Adipose tissue (tissue), 3 donors: ENCODE results near the gene SDK2. TPM values are rescaled to one million over a fixed set of nuclear protein-coding genes. Genes with fewer than 3 reads are reported as not detected.

ENCODE experiments used
- H3K27ac ChIP-seq: one replicate; pipeline ENCODE4 v1.5.1; 2013; ENCODE audit warnings: low read depth, low read length
- WGBS, 3 donors: extraction: QIAGEN DNeasy Blood & Tissue Kit; methylation state at CpG; one replicate each; pipeline ENCODE4 v1.1.7; 2013; 5-methylcytosine and 5-hydroxymethylcytosine counted together
- polyA plus RNA-seq, 3 donors: library from polyadenylated mRNA; stranded (reverse); fragments of 200-250 nt; gene quantifications; one replicate each; pipeline ENCODE4 v1.2.3, GENCODE V29; 2013
- donor health status: healthy with polysubstance abuse.
- donor health status: Bipolar disorder and iron deficiency.
- donor health status: healthy.

Gene SDK2
- polyA plus RNA-seq, 3 donors, result 0.08 to 0.22 (median 0.15) TPM

DNA sequence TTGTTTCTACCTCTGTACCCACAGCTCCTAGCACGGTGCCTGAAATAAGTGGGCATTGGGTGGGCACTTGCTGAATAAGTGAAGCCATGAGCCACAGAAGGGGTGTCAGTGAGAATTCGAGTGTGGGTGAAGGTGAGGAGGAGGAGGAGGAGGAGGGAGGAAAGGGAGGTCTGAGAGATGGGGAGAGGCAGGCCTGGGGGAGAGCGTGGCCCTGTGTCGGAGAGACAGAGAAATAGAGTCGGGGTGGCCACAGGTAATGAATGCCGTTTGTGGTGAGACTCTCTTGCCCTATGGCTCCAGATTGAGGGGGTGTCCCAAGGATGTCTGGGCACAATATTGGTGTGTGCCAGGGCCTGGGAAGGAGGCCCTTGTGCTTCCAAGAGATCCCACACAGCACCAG, 49.2 kb downstream of the SDK2 start:
- H3K27ac ChIP-seq, result no peak overlapping the region
- WGBS, 3 donors, result 84 to 91% (median 91%) methylated on average over 6 of the region's 6 CpGs

DNA sequence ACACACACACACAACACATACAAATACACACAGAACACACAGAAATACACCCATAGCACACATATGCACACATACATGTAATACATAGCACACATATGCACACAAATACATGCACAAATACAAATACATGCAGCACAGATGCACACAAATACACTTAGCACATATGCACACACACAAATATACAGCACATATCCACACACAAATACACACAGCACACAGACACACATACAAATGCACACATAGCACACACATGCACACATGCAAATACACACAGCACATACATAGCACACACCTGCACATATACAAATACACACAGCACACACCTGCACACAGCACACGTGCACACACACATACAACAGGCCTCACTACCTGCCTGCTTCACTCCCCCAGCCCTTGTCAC, 49.6 kb downstream of the SDK2 start:
- WGBS, 3 donors, result 93 to 96% (median 94%) methylated on average over 1 of the region's 1 CpG
- H3K27ac ChIP-seq, result no peak overlapping the region

DNA sequence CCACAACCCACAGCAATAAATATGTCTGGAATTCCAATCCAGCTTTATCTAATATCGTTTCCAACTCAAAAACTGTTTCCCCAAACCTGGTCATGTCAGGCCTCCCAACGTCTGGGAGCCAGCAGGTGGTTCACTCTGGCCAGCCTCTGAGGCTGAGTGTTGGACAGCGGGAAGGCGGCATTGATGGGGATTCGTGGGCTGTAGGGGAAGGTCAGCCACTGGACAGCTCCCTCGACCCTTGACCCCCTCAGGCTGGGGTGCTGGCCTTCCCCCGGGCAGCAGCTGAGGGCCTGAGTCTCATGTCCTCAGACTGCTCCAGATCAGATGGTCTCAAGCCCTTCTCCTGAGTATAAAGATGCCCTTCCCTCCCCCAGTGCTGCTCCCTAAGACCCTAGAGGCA, 50.2 kb downstream of the SDK2 start:
- 47 to 82% (median 81%) methylated on average over 7 of the region's 7 CpGs for WGBS, 3 donors

DNA sequence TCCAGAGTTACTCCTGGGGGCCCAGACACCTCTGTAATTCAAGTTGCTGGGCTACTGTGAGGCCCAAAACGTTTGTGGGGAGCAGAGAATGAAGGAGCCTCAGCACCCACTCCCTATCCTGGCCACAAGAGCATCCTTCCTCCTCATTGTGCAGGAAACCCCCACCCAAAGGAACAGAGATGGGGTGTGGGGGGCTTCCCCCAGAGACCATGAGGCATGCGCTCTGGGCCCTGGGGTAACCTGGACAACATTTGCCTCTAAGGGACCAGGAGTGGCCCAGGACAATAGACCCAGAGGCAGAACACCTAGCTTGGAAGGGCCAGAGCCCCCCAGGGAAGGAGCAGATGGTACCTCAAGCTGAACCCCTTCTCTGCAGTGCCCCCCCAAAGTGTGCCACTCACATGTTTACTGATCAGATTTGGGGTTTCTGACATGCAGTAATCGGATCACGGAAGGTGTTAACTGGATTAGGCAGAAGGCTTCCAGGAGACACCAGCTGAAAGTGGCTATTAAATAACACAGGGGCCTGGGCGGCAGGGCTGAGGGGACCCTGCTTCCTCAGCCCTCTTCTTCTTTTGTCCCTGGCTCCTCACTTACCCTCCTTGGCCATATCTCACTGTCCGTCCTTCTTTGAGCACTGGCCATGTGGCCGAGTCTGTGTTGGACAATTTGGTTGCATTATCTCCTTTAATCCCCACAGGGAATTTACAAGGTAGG, 50.8 kb downstream of the SDK2 start:
- WGBS, 3 donors, result 74 to 82% (median 80%) methylated on average over 7 of the region's 7 CpGs

More for the DNA sequence above, 50.2 kb downstream of the SDK2 start:
- H3K27ac ChIP-seq, result no peak overlapping the region

DNA sequence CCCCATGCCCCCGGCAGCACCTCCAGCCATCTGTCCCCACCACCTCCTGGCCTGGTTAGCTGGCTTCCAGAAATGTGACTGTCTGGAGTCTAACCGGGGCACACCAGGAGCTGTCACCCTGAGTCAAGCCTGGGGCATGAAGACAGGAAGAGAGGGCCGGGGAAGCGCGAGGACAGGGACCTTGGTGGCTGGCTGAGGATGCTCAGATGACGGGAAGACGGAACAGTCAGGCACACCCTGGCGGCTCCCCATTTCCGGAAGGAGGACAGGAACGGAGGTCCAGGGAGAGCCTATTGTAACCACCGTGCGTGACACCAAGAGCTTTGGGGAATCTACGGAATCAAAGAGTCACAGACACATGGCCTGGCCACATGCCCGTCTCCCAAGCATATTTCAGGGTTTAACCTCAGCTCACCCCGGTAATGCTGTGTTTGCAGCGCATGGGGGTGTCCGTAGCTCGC, 51.7 kb downstream of the SDK2 start:
- 54 to 69% (median 68%) methylated on average over 18 of the region's 18 CpGs for WGBS, 3 donors
- H3K27ac ChIP-seq, result no peak overlapping the region

More for the DNA sequence above, 50.8 kb downstream of the SDK2 start:
- H3K27ac ChIP-seq, result no peak overlapping the region

DNA sequence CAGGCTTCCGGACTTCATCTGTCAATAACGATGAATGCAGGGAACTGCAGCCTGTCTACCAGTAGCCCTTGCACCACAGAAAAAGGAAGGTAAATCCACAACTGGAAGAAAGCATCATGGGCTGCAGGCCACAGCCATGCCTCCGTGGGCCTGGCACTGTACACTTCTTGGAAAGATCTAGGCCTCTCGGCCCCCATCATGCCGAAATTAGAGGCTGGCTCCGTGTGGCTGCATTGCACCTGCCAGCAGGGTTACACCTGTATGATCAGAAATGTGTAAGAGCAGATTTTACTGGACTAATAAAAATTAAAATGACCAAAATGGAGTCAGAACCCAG, 52.2 kb downstream of the SDK2 start:
- 48 to 55% (median 51%) methylated on average over 6 of the region's 6 CpGs for WGBS, 3 donors
- H3K27ac ChIP-seq, result no peak overlapping the region

DNA sequence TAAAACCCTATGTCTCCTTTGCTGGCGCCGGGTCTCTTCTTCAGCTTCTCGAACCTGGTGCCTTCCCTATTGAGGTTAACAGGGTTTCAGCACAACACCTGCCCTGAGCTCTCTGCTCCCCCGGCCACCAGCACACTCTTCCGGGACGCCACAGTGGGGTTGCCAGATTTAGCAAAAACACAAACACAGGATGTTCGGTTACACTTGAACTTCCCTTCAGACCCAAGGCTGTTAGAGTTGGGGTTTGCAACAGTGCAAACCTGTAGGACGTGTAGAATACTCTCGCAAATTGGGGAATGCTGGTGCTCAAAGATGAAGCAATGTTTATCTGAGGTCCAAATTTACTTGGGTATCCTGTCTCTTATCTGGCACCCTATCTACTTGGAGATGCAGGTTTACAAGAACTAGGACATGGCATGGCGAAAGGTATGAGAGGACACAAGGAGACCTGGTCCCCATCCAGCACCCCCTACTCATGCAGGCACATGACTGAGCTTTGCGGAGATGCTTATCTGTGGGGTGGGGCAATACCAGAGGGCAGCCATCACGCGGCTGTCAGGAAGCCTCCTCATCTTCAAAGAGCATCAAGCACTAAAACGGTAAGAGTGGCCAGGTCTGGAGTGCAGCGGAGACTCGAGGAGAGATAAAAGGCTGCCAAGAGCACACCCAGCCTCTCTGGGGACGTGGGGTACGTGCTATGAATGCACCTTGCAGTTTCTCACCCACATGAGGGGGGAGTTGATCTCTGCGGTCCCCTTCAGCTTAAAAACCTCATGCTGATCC, 52.8 kb downstream of the SDK2 start:
- 32 to 52% (median 32%) methylated on average over 19 of the region's 19 CpGs for WGBS, 3 donors

DNA sequence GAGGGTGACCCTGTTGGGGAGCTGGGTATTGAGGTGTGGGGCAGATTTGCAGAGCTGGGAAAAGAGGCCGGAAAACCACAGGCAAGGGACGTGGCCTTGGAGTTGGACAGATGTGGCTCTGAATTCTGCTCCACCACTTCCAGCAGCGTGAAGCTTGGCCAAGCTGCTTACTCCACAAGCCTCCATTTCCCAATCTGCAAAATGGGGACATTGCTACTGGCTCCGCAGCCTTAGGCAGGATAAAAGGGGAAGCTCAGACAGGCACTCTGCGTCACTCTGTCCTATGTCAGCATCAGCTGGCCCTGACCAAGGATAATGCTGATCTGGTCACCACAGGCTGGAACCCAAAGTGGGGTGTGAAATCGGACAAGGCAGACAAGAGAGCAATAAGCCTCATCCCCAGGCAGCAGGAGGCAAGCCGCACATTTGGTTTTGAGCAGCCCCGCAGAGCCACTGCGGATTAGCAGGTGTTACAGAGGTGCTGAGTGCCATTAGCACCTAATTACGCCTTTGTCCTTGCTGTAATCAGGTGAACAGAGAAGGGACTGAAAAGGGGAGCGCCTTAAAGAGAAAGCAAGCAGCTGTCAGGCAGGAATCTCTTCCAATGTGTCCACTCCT, 54.8 kb downstream of the SDK2 start:
- no peak overlapping the region for H3K27ac ChIP-seq
- 50 to 89% (median 88%) methylated on average over 11 of the region's 11 CpGs for WGBS, 3 donors

More for the DNA sequence above, 52.8 kb downstream of the SDK2 start:
- no peak overlapping the region for H3K27ac ChIP-seq

DNA sequence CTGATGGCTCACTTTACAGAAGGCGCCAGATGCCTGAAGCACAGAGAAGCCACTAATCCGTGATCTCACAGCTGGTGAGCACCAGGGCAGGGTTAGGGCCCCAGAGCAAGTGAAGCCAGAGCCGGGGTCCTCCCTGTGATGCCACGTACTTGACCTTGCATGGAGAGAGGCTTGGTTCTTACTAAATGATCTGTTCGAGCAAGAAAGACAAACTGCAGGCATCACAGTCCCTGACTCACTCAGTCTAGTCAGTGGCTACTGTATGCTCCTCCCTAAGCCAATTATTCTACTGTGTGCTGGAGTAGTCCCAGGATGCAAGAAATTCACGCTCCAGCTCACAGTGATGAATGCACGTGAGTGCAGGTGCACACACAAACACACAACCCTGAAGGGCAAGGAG, 55.4 kb downstream of the SDK2 start:
- 65 to 87% (median 76%) methylated on average over 7 of the region's 7 CpGs for WGBS, 3 donors
- H3K27ac ChIP-seq, result no peak overlapping the region

DNA sequence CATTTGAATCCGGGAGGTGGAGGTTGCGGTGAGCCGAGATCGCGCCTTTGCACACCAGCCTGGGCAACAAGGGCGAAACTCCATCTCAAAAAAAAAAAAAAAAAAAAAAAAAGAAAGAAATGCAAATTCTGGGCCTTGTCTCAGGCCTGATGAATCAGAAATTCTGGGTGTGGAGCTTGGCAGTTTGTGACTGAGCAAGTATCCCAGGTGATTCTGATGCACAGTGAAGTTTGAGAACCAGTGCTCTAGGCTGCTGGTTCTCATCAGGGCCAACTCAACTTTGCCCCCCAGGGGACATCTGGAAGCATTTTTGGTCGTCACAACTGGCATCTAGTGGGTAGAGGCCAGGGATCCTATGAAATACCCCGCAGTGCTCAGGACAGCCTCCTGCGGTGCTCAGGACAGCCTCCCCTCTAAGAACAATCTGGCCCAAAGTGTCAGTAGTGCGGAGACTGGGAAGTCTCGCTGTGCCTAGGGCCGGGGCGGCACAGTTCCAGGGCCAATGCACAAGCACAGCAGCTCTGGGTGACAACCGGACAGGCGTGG, 55.9 kb downstream of the SDK2 start:
- 77 to 93% (median 90%) methylated on average over 15 of the region's 15 CpGs for WGBS, 3 donors
- no peak overlapping the region for H3K27ac ChIP-seq

DNA sequence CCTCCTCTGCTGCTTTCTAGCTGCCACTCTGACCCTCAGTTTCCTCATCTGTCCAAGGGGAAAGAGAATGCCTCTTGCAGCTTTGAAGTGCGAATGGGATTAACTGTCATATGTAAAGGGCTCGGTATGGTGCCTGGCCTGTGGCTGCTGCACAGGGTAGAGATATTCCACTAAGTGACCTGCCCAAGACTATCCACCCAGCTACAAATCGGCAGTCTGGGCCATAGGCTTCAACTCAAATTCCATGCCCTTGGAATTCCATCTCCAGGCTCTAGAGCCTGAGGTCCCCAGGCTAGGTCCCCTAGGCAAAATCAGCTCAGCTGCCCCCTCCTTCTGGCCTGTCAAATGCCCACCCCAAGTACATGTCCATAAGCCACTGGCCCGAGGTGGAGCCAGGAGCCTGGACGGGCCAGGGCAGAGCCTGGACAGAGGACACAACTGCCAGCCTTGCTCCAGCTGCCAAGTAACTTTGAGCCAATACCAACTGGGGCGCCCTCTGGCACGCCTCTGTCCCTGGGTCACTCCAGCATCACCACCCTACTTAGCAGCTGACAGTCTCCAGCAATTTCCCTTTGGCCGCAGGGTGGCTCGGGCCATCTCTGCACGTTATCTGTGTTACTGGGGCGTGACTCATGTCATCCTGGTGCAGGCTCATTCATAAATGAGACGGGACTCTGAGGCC, 57.2 kb downstream of the SDK2 start:
- no peak overlapping the region for H3K27ac ChIP-seq
- 59 to 83% (median 81%) methylated on average over 12 of the region's 12 CpGs for WGBS, 3 donors

DNA sequence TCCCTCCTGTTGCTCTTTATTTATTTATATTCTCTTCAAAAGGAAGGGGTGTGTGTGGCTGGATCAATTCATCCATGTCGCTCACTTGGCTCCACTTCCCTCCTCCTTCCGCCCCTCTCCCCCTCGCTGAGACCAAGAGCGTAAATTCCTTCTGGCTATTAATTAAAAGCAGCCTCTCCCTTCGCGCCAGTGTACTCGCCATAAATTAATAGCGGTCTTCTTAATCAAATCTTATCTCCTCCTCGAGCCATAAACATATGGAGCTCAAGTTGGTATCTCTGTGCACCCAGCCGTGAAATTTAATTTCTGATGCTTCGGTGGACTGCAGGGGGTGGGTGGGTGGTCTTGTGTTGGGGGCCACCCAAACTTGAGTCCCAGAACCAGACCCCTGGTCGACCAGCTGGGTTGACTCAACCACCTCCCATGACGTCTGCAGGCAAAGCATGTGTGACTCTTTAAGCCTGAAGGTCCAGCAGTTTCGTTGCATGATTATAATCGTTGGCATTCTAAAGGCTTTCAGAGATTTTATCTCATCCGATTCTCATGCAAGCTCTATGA, 57.9 kb downstream of the SDK2 start:
- 36 to 57% (median 53%) methylated on average over 16 of the region's 16 CpGs for WGBS, 3 donors
- H3K27ac ChIP-seq, result no peak overlapping the region

DNA sequence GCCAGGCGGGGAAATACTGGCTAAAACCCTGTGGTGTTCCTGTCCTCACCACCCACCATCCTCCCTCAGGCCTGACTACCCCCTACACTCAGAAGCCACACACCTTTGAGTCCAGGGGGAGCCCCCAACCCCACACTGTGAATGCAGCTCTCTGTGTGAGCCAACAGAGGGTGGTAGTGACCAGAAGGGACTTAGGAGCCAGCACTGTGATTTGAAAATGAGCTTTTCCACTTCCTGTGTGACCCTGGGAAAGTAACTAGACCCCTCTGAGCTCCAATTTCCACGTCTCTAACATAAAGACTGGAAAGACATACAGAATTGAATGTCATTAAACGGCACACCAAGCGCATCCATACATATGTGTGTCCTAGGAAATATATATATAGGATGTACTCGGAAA, 58.7 kb downstream of the SDK2 start:
- WGBS, 3 donors, result 72 to 91% (median 87%) methylated on average over 5 of the region's 5 CpGs
- H3K27ac ChIP-seq, result no peak overlapping the region

DNA sequence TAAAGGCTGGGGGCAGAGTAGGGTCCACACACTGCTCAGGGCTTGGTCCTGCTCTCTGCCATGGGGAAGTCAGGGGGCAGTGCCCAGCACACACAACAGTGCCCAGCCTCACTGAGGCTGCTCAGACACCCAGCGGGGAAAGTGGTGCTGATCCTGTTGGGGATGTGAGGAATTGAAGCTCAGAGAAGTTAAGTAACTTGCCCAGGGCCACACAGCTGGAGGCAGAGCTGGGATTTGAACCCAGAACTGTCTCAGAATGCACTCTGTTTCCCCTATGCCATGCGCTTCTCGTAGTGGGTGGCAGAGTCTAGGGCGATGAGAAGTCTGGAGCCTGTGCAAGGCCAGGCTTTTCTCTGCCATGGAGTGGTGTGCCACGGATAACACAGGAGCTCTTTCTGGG, 59.3 kb downstream of the SDK2 start:
- H3K27ac ChIP-seq, result no peak overlapping the region
- WGBS, 3 donors, result 93 to 97% (median 96%) methylated on average over 5 of the region's 5 CpGs

DNA sequence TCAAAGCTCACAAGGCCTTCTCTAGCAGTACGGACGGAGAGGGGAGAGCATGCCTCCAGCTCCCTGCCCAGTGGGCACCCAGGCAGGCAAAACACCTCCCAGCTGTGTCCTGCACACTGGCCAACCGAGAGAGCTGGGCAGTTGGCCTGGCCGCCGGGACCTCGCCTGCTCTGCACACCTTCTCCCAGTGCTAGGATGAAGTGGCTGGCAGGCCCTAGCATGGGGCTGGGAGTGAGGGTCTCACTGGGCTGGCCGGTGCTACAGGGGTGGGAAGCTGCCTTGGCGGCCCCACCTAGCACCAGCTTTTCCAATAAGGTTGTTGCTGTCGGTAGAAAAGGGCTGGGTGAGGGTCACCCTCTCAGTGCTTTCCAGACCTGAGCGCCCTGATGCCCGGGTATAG, 60.2 kb downstream of the SDK2 start:
- 71 to 93% (median 89%) methylated on average over 11 of the region's 11 CpGs for WGBS, 3 donors
- no peak overlapping the region for H3K27ac ChIP-seq

DNA sequence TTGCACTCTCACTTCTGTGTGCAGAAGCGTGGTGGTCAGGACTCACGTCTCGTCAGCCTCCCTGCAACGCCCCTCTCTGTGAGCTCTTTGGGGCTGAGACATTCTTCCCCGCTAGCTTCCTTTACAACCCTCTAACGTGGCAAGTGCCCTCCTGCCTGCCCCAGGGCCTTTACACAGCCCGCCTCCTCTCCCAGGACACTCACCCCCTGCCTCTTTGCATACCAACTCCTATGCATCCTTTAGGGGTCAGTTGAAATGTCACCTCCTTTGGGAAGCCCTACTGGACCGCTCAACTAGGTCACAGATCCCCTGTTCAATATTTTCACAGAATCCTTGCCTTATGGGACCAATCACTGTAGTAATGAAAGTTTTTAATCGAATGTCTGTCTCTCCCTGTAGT, 61.4 kb downstream of the SDK2 start:
- H3K27ac ChIP-seq, result no peak overlapping the region
- 80 to 87% (median 85%) methylated on average over 9 of the region's 9 CpGs for WGBS, 3 donors

DNA sequence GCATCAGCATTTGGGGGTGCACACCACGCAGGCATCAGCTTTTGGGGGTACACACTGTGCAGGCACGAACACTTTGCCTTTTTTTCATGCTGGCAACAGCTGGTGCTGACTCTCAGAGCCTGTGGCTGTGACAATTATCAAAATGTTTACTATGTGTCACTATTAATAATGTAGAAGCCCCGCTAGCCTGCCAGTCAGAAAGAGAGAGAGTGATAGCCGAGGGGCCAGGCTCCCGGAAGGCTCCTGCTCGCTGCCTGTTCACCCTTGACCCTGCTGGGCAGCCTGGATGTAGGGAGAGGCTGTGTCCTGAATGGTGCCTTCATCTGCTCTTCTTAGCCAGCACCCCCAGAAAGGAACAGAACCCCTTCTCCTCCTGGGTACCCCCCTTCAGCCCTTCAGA, 61.9 kb downstream of the SDK2 start:
- no peak overlapping the region for H3K27ac ChIP-seq
- WGBS, 3 donors, result 23 to 73% (median 70%) methylated on average over 6 of the region's 6 CpGs

DNA sequence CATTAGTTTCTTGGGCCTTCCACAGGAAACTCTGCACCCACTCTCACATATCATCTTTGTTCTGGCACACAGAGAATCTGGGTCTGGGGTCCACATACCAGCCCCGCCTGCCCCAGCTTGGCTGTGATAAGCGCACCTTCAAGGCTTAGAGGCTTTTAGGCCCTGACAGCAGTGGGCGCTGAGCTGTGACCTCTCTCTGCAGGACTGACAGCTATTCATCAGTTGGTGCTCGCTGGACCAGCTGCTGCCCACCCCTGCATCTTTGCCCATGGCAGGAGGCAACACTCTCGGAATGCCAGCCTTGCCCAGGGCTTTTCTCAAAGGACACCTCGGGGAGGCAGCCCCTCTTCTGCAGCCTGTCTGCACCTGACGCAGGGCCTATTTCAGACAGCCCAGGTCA, 62.9 kb downstream of the SDK2 start:
- H3K27ac ChIP-seq, result no peak overlapping the region
- WGBS, 3 donors, result 86 to 94% (median 89%) methylated on average over 7 of the region's 7 CpGs
